Measurements from ENCODE around the gene THAP11. TPM values are rescaled to one million over a fixed set of nuclear protein-coding genes. Genes with fewer than 3 reads are reported as not detected.
A peak's percentile ranks its signal among the peaks of the same experiment; 100 is the strongest.

Gene THAP11
- total and polyA plus RNA-seq, 7 donors = 30.2 to 78.6 (median 35.0) TPM

GRCh38 chr16:67872631-67873434, 30.7 kb downstream of the THAP11 start, which contains the start of gene EDC4:
EDC4 (plus strand) TSS chr16:67873052; CDS start chr16:67873262, 210 bp downstream.
- 1 to 2% (median 1%) methylated on average over 45 to 72 of the region's 72 CpGs for WGBS, 3 donors

GRCh38 chr16:67873435-67874370, 31.6 kb downstream of the THAP11 start:
- peak in 3 of 4 donors; percentile 8 to 31 (median 18) for ATAC-seq
- Histone ChIP-seq H3K27ac (peak overlapping the region; percentile 87), H3K9me3 (no peaks in the 10 kb centered on the region), H3K36me3 (ENCODE audit: insufficient read depth in 1 of 2, low read depth in 1 of 2) (peaks cover 2 to 65% of the 10 kb centered on the region in 2 donors), H3K4me1 (peaks cover 30% of the 10 kb centered on the region), H3K27me3 (ENCODE audit: insufficient read depth in 3 of 3, low read length in 2 of 3) (no peaks in the 10 kb centered on the region), H3K4me3 (peak overlapping the region; percentile 100)
- intact Hi-C loops (cut with DNase I) = no loop called here
- WGBS, 3 donors = 11 to 12% (median 11%) methylated on average over 23 of the region's 23 CpGs
- TF ChIP-seq, protein P1, sequence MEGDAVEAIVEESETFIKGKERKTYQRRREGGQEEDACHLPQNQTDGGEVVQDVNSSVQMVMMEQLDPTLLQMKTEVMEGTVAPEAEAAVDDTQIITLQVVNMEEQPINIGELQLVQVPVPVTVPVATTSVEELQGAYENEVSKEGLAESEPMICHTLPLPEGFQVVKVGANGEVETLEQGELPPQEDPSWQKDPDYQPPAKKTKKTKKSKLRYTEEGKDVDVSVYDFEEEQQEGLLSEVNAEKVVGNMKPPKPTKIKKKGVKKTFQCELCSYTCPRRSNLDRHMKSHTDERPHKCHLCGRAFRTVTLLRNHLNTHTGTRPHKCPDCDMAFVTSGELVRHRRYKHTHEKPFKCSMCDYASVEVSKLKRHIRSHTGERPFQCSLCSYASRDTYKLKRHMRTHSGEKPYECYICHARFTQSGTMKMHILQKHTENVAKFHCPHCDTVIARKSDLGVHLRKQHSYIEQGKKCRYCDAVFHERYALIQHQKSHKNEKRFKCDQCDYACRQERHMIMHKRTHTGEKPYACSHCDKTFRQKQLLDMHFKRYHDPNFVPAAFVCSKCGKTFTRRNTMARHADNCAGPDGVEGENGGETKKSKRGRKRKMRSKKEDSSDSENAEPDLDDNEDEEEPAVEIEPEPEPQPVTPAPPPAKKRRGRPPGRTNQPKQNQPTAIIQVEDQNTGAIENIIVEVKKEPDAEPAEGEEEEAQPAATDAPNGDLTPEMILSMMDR (IDR thresholded peaks at IDR 0.05) = no peak
- no peak for DNase-seq

More at GRCh38 chr16:67872631-67873434, 30.7 kb downstream of the THAP11 start, which contains the start of gene EDC4:
- Histone ChIP-seq H3K36me3 (ENCODE audit: insufficient read depth in 1 of 2, low read depth in 1 of 2) (peaks cover 5 to 65% of the 10 kb centered on the region in 2 donors), H3K27me3 (ENCODE audit: insufficient read depth in 3 of 3, low read length in 2 of 3) (no peaks in the 10 kb centered on the region), H3K9me3 (no peaks in the 10 kb centered on the region), H3K4me1 (peaks cover 30% of the 10 kb centered on the region), H3K4me3 (peak within 1 kb of the TSS; percentile 100), H3K27ac (peak within 1 kb of the TSS; percentile 87)
- intact Hi-C loops (cut with DNase I) = no loop called here
- TF ChIP-seq, protein P1 (IDR thresholded peaks at IDR 0.05) = no peak
- ATAC-seq (peak; percentile 90 to 95 (median 94)), DNase-seq (peak; percentile 89 to 94)

DNA sequence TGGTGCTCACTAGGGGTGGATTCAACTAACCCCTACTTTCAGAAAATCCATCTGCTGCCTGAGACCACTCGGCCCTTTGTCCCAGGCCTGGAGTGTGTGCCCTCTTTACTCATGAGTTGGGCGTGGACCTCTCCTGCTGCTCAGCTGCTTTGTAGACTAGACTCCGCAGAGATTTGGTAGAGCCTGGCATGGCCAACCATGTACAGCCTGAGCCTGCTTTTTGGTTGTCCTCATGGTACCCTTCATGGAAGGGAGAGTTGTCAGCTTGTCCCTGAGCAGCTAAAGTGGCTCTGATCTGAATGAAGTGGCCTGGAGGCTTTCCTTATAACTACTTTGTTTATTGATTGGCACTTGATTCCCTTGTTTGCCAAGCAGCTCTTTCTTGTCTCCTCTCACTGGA, 32.3 kb downstream of the THAP11 start:
- Histone ChIP-seq H3K27ac (peak overlapping the region; percentile 87), H3K4me1 (peaks cover 31% of the 10 kb centered on the region), H3K27me3 (ENCODE audit: insufficient read depth in 3 of 3, low read length in 2 of 3) (no peaks in the 10 kb centered on the region), H3K9me3 (no peaks in the 10 kb centered on the region), H3K4me3 (peak overlapping the region; percentile 100), H3K36me3 (ENCODE audit: insufficient read depth in 1 of 2, low read depth in 1 of 2) (peaks cover 4 to 65% of the 10 kb centered on the region in 2 donors)
- WGBS, 3 donors = 36 to 44% (median 39%) methylated on average over 3 of the region's 3 CpGs
- TF ChIP-seq, protein P1 (IDR thresholded peaks at IDR 0.05) = no peak
- no peak for ATAC-seq
- no peak for DNase-seq
- intact Hi-C loops (cut with DNase I) = no loop called here

- no peaks in the 10 kb centered on the region for H3K9me3 ChIP-seq
- WGBS, 3 donors = 93 to 96% (median 95%) methylated on average over 11 of the region's 11 CpGs
- ATAC-seq (no peak), DNase-seq (no peak)
- peaks cover 58% of the 10 kb centered on the region for H3K4me1 ChIP-seq
- no peak overlapping the region for H3K4me3 ChIP-seq
- TF ChIP-seq, protein P1 (IDR thresholded peaks at IDR 0.05) = no peak
- no peaks in the 10 kb centered on the region for H3K27me3 ChIP-seq (ENCODE audit: insufficient read depth in 3 of 3, low read length in 2 of 3)
- intact Hi-C loops (cut with DNase I) = no loop called here
- peaks cover 6 to 64% of the 10 kb centered on the region in 2 donors for H3K36me3 ChIP-seq (ENCODE audit: insufficient read depth in 1 of 2, low read depth in 1 of 2)
- no peak overlapping the region for H3K27ac ChIP-seq
Observed at GRCh38 chr16:67877064-67877463, 34.9 kb downstream of the THAP11 start.
